GM18951 (cell line): Measurements from ENCODE around the gene KCNA10.
"Not testable (repeated sequence)": the region's sequence is repeated elsewhere in the genome, so short reads cannot be mapped to it uniquely, and the experiment has no call there.

Experiments
- POLR2A ChIP-seq: IDR thresholded peaks from 4 replicates; pipeline ENCODE4 v1.6.1; 2011; ENCODE audit warnings: mild to moderate bottlenecking; ENCODE audit not compliant: insufficient read length, insufficient read depth; ENCODE audit errors: extremely low read depth
- in situ Hi-C: fragments of 300-500 bp; cut with MboI; formaldehyde crosslinking; loops from one replicate; pipeline ENCODE4 v1.12.0; 2022; ENCODE audit warnings: low sequenced_read_pairs, mixed read lengths, inconsistent platforms; ENCODE audit not compliant: unreplicated experiment

KCNA10 gene

DNA sequence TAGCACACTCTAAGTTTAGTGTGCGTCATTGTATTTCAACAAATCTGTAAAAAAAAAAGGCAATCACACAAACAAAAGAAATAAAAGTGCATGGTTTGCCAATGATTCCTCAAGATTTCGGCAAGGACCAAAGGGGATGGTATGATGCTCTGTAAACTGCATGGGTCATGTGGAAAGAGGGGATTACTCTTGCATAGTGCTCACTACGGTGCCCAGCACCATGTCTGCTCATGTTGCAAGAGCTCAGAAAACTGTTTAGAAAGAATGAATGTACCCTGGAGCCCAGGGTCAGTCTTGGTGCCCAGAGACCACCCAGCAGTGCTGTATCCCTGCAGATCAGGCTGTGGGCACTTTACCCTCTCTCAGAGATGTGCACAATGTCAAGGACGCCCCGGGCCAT, 3.6 kb upstream of the KCNA10 start:
- TF ChIP-seq POLR2A: no peak
- in situ Hi-C loops: no loop called here

DNA sequence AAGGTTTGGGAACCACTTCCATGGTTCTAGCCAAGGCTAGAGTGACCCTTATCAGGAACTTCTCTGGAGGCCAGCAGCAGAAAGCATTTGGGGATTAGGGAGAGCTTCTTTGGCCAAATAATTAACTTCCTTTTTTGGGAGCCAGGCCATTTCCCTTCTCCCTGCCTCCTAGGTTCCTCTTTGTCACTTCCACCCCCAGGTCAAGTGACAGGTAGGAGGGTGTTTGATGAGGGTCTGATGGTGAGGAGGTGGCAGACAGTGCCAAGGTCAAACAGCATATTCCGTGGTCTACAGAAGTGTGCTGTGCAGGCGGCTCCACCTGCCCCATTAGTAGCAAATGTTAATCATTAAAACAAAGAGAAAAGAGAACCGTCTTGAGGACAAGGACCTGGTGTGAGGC, 1.9 kb upstream of the KCNA10 start:
- in situ Hi-C loops: no loop called here
- no peak for TF ChIP-seq POLR2A

DNA sequence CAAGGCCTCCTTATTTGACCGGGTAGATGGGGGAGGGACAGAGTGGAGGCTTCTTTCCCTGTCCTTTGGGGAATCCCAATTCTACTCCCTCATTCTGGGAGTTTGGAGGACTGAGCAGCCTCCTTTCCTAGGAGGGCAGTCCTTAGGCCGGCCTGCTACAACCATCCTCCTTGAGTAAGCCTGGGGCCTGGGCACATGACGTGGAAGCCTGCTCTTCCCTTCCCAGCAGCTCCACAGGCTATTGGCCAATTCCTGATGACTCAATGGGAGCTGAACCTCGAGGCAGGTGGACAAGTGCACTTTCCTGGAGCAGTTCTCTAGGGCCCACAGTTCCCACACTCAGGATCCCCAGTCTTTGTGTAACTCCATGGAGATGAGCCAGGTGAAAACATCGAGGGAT, 3.1 kb downstream of the KCNA10 start:
- no peak for TF ChIP-seq POLR2A
- in situ Hi-C loops: no loop called here

DNA sequence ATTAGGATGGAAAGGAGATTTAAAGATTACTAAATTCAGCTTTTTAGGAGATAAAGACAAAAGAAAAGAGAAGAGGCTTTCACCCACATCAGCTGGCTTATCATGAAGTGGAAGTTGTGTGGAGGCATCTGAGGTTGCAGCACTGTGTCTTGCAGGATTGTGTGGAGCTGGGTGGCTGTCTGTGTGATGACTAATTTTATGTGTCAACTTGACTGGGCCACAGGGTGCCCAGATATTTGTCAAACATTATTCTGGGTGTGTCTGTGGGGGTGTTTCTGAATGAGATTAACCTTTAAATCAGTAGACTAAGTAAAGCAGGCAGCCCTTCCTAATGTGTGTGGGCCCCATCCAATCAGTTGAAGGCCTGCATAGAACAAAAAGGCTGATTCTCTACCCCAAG, 3.9 kb downstream of the KCNA10 start:
- in situ Hi-C loops: no loop called here
- TF ChIP-seq POLR2A: no peak

DNA sequence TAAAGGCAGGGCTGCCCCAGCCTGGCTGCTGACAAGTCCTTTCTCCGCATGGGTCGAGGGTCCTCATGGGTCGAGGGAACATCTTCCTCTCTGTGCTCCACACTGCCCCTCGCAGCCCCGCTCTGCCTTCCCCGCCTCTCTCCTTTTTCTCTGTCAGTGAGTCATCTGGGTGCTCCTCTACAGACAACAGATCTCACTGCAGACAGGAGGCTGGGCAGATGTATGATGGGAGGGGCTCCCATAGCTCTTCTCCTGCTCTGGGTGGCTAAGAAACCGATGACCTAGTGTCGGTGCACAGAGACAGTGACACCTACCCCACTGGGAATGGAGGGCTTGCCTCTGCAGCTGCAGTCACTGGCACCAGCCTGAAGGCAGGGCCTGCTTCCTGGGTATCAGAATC, 5.5 kb downstream of the KCNA10 start:
- in situ Hi-C loops: no loop called here
- no peak for TF ChIP-seq POLR2A

DNA sequence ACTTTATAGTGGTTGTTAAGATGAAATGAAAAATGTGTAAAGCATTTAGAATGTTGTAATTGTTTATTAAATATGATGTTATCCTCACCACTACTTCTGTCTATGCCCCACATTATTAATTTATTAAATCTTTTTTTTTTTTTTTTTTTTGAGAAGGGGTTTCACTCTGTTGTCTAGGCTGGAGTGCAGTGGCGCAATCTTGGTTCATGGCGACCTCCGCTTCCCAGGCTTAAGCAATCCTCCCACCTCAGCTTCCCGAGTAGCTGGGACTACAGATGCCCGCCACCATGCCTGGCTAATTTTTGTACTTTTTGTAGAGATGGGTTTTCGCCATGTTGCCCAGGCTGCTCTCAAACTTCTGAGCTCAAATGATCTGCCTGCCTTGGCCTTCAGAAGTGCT, 7.5 kb downstream of the KCNA10 start:
- TF ChIP-seq POLR2A: no peak
- in situ Hi-C loops: no loop called here

DNA sequence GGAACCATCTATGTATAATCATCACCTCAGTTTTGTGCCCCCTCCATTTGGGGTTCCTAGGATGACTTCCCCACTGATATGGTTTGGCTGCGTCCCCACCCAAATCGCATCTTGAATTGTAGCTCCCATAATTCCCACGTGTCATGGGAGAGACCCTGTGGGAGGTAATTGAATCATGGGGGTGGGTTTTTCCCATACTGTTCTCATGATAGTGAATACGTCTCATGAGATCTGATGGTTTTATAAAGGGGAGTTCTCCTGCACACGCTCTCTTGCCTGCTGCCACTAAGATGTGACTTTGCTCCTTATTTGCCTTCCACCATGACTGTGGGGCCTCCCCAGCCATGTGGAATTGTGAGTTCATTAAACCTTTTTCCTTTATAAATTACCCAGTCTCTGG, 8.1 kb downstream of the KCNA10 start:
- in situ Hi-C loops: not testable (repeated sequence)

DNA sequence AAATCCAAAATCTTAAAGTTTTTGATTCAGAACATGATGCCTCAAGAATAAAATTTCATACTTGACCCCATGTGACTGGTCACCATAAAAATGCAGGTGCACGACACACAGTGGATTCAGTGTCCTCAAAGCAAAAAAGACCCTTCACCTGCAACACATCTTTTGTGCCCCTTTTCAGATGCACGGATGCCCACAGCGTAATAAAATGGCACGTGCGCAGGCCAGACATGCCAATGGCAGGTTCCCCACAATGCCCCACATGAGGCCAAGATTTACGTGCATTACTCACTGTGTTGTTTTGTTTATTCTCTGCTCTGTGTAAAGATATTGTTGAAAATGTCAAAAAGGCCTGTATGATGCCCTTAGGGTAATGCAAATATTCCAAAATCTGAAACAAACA, 9.3 kb downstream of the KCNA10 start:
- no peak for TF ChIP-seq POLR2A
- in situ Hi-C loops: no loop called here

DNA sequence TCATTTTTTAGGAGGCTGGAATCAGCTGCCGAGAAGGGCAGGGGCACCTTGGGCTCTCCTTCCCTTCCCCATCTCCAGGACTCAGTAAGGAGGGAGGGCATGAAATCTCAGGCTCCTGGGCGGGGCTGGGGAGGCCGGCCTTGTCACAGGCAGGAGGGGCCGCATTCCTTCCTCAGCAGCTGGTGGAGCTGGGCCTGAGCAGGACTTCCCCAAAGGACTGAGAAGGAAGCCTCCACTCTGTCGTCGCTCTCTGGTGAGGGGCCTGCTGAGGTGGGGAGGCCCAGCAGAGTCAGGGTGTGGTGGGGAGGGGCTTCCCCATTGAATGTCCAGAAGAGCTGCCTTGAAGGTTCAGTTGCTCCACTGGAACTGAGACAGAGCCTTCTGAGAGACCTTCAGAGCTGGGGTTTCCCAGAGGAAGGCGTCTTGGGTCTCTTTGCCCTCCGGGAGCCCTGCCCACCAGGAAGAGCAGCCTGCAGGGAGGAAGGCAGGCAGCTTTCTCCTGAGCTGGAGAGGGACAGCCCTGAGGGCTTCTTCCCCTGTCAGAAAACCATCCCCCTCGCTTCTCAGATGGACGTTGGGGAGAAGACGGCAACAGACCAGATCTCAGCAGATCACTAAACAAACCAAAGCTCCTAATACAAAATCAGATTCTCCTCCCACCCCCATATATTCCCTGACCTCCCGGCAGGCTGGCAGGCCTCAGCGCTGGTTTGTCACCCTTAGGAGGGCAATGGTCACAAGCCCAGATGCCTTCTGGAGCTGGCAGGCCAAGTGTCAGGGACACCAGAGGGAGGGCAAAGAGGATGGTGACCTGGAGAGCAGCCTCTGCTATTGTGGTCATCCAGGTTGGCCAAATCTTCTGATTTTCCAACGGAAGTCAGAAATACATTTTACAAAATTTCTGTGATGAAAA, 10.7 kb downstream of the KCNA10 start:
- no peak for TF ChIP-seq POLR2A
- in situ Hi-C loops: no loop called here

DNA sequence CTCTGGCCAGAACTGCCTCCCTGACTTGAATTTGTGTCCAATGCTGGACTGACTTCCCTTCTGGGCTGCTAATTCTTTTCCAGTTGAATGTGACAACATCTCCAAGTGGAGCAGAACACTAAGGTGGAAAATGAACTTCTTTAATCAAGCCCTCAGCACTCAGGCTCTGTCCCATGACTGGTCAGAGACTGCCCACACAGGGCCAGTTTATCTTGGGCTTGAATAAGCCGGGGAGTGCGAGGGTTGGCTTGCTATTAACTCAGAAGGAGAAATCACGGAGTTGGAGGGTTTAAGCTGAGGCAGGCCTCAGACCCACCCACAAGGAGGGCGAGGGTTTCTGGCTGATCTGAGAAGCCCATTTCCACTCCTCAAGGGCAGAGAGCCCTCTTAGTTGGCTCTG, 12.4 kb downstream of the KCNA10 start:
- TF ChIP-seq POLR2A: no peak
- in situ Hi-C loops: no loop called here

DNA sequence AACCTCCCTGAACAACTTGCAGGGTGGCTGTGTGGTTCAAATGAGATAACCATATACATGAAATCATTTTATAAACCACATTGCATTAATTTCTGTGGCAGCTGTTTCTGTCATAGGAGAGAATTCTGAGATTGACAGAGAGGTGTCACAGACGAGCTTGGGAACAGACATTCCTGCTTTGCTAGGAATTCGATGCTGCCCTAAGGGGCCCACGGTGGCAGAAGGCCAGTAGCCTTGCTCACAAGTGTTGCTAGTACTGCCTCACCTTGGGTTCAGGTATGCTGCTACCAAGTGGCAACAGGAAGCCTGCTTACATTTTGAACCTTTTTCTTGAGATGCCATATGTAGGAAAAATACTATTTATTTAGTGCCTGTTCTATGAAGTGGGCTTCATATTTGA, 13.4 kb downstream of the KCNA10 start:
- in situ Hi-C loops: no loop called here

DNA sequence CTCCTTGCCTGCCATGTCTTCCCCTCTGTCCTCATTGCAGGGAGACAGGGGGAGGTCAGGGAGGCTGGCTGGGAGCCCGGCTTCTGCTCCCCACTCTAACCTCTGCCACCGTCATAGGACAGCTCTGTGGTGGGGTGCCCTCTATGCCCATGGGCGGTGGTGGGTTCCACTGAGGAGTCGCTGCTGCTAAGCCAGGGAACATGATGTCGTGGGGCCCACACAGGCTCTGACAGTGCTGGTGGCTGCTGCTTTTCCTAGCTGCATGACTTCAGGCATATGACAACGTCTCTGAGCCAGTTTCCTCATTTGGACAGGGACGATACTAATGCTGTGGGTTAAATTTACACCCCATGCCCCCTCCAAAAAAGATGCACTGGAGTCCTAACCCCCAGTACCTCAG, 14.7 kb downstream of the KCNA10 start:
- in situ Hi-C loops: no loop called here
- no peak for TF ChIP-seq POLR2A

More for the DNA sequence above, 13.4 kb downstream of the KCNA10 start:
- TF ChIP-seq POLR2A: no peak

DNA sequence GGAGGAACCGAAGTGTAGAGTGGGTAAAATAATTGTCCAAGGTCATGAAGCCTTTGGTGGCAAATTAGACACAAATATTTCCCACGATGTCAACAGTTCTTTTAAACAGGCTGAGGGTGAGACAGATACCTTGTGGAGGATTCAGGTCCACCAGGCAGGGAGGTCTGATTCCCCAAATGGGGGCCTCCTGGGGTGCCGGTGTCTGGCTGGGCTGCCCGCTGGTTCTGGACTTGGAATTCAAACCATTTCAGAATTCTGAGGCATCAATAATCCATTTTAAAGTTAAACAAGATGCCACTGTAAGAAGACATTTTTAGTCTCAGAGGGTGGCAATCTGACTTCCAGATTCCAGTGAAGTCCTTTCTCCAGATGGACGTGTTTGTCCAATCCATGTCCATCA, 15.5 kb downstream of the KCNA10 start:
- no peak for TF ChIP-seq POLR2A
- in situ Hi-C loops: no loop called here

DNA sequence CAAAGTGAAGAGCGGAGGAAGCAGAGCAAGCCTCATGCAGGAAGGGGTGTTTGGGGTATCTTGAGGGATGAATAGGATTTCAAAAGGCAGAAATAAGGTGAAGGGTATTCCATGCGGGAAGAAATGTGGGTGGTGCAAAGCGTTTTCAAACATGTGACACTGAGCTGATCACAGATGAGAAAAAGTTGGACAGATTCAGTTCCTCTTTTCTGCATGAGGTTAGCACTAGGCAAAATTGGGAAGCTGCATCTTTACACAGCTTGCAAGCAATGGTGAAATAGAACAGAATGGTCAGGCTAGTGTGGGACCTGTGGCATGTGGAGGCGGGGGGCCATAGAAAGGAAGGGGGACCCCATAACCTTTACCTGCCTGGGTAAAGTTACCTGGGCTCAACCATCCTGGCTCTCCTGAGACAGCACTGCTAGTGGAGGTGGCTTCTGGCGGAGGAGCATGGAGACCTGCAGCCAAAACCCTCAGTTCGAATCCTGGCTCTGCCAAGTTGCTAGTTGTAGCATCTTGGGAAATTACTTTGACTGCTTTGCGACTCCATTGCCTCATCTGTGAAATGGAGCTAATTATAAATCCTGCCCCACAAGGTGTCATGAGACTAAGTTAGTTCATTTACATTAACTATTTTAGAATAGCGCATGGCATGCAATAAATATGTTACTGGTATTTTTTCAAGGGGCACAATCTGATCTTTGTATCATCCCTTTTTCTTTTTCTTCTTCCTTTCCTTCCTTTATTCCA, 16.4 kb downstream of the KCNA10 start:
- TF ChIP-seq POLR2A: no peak
- in situ Hi-C loops: no loop called here

DNA sequence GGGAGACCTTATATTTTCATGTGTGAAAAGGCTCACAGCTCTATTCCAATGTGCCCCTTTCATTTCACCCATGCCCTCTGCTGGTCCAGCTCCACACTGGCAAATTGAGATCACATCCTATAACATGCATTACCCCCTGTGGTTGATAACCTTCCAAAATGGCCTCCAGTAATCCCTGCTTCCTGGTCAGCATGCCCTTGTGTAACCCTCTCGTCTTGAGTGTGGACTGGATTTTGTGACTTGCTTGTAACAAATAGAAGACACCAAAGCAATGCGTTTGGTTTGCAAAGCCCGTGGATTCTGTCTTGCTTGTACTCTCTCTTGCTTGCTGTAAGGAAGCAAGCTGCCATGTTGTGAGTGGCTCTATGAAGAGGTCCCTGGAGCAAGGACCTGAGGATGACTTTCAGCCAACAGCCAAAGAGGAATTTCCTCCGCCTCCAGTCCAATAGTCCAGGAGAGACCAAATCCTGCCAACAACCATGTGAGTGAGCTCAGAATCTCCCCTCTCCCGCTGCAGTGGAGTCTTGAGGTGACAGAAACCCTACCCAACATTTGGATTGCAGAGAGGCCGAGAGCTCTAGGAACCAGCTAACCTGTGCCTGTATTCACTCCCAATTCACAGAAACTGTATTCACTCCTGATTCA, 17.4 kb downstream of the KCNA10 start:
- in situ Hi-C loops: no loop called here
- TF ChIP-seq POLR2A: no peak
